ENCODE results near the gene MBLAC1. TPM values are rescaled to one million over a fixed set of nuclear protein-coding genes. Genes with fewer than 3 reads are reported as not detected.

MBLAC1 gene
- total RNA-seq, 1 experiment from 2014 or later: 1.2 TPM

DNA sequence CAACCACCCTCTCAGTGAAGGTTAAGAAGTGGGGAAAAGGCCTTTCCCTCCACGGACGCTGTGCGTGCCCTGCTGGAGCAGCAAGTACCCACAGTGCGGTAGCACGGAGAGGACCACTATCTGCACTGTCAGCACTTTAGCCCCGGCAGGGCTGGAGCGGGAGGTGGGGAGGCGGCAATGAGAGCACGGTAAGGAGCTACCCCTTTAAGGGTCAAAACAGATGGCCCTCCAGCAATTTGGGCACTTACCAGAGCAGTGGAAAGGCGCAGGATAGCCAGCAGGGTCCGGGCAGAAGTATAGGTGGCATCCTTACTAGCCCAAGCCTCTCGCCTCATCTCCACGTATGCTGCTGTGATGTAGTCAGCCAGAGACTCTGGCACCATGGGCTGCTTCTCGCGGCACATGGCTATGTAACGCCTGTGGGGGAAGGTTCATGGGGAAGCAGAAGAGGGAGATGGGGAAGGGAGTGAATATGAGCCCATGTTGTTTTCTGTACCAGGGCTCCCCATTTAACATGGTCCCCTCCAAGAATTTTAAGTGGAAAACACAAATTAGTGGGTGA is 32.8 kb upstream of the MBLAC1 start:
- intact Hi-C loops (cut with micrococcal nuclease; ENCODE audit: unreplicated experiment): no loop called here
- no peak overlapping the region for H3K4me3 Mint-ChIP-seq (ENCODE audit: low read depth, unreplicated experiment)
- no peaks in the 10 kb centered on the region for H3K9me3 Mint-ChIP-seq (ENCODE audit: low read depth, unreplicated experiment)
- no peaks in the 10 kb centered on the region for H3K27me3 Mint-ChIP-seq (ENCODE audit: unreplicated experiment)
- TF ChIP-seq, protein P1, sequence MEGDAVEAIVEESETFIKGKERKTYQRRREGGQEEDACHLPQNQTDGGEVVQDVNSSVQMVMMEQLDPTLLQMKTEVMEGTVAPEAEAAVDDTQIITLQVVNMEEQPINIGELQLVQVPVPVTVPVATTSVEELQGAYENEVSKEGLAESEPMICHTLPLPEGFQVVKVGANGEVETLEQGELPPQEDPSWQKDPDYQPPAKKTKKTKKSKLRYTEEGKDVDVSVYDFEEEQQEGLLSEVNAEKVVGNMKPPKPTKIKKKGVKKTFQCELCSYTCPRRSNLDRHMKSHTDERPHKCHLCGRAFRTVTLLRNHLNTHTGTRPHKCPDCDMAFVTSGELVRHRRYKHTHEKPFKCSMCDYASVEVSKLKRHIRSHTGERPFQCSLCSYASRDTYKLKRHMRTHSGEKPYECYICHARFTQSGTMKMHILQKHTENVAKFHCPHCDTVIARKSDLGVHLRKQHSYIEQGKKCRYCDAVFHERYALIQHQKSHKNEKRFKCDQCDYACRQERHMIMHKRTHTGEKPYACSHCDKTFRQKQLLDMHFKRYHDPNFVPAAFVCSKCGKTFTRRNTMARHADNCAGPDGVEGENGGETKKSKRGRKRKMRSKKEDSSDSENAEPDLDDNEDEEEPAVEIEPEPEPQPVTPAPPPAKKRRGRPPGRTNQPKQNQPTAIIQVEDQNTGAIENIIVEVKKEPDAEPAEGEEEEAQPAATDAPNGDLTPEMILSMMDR (IDR thresholded peaks at IDR 0.05; ENCODE audit: unreplicated experiment): no peak
- no TSS peak for BruUV-seq (replicated peaks)
- H3K27ac Mint-ChIP-seq (ENCODE audit: unreplicated experiment): no peak overlapping the region
- no peak for DNase-seq
- H3K36me3 Mint-ChIP-seq (ENCODE audit: insufficient read depth, unreplicated experiment): peaks cover 91% of the 10 kb centered on the region
- peaks cover 22% of the 10 kb centered on the region for H3K4me1 Mint-ChIP-seq (ENCODE audit: low read depth, unreplicated experiment)
- CTCF ChIA-PET: no interaction called here

DNA sequence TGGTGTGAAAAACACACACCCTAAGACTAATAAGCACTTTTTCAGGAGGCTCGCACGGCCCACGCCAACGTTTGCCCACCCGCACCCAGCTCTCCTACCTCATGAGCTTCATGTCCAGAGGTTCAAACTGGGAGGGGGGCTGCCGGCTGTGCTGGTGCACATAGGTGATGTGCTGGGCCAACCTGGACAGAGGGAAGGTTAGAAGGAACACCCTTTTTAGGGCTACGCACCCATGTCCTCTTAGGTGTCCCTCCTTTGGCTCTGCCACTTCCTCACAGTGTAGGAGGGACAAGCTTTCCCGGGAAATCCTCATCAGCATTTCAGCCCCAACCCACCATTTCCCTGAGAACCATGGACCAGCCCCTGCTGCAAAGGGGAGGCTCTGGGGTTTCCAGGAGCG is 31.5 kb upstream of the MBLAC1 start:
- Mint-ChIP-seq H3K4me3 (ENCODE audit: low read depth, unreplicated experiment) (no peak overlapping the region), H3K9me3 (ENCODE audit: low read depth, unreplicated experiment) (no peaks in the 10 kb centered on the region), H3K27ac (ENCODE audit: unreplicated experiment) (no peak overlapping the region), H3K4me1 (ENCODE audit: low read depth, unreplicated experiment) (peaks cover 14% of the 10 kb centered on the region), H3K27me3 (ENCODE audit: unreplicated experiment) (no peaks in the 10 kb centered on the region), H3K36me3 (ENCODE audit: insufficient read depth, unreplicated experiment) (peaks cover 93% of the 10 kb centered on the region)
- no peak for DNase-seq
- no TSS peak for BruUV-seq (replicated peaks)
- intact Hi-C loops (cut with micrococcal nuclease; ENCODE audit: unreplicated experiment): no loop called here
- CTCF ChIA-PET: no interaction called here
- TF ChIP-seq, protein P1 (IDR thresholded peaks at IDR 0.05; ENCODE audit: unreplicated experiment): no peak

DNA sequence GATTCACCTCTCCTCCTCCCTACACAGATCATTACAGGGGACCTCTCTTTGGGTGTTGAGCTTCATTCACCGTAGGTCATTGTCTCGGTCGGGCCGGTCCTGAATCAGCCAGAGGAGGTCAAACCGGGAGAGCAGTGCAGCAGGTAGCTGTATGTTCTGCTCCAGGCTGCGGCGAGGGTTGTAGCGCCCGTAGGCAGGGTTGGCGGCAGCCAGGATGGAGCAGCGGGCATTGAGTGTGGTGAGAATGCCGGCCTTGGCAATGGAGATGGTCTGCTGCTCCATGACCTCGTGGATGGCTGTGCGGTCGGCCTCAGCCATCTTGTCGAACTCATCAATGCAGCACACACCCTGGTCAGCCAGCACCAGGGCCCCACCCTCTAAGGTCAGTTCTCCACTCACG is 31.1 kb upstream of the MBLAC1 start:
- Mint-ChIP-seq H3K27ac (ENCODE audit: unreplicated experiment) (no peak overlapping the region), H3K36me3 (ENCODE audit: insufficient read depth, unreplicated experiment) (peaks cover 93% of the 10 kb centered on the region), H3K9me3 (ENCODE audit: low read depth, unreplicated experiment) (no peaks in the 10 kb centered on the region), H3K4me1 (ENCODE audit: low read depth, unreplicated experiment) (peaks cover 14% of the 10 kb centered on the region), H3K4me3 (ENCODE audit: low read depth, unreplicated experiment) (no peak overlapping the region), H3K27me3 (ENCODE audit: unreplicated experiment) (no peaks in the 10 kb centered on the region)
- TF ChIP-seq, protein P1 (IDR thresholded peaks at IDR 0.05; ENCODE audit: unreplicated experiment): no peak
- intact Hi-C loops (cut with micrococcal nuclease; ENCODE audit: unreplicated experiment): no loop called here
- no TSS peak for BruUV-seq (replicated peaks)
- no peak for DNase-seq
- CTCF ChIA-PET: no interaction called here

DNA sequence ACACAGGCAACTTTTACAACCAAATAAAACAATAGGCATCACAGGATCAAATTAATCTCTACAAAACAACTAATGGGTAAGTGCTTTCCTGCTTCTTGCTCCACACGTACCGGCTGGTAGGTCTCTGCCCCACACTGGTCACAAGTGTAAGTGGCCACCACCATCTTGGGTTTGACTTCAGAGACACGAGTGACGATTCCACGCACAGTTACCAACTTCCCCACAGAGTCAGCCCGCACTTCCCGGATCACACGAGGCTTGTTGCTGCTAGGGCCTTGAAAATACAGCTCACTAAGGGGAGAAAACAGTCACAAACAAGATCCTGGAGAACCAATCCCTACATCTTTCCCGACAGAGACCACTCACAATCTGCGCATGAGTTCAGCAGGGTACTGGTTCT is 27.9 kb upstream of the MBLAC1 start:
- intact Hi-C loops (cut with micrococcal nuclease; ENCODE audit: unreplicated experiment): no loop called here
- no peak for DNase-seq
- CTCF ChIA-PET: no interaction called here
- H3K36me3 Mint-ChIP-seq (ENCODE audit: insufficient read depth, unreplicated experiment): peaks cover 90% of the 10 kb centered on the region
- no peaks in the 10 kb centered on the region for H3K27me3 Mint-ChIP-seq (ENCODE audit: unreplicated experiment)
- TF ChIP-seq, protein P1 (IDR thresholded peaks at IDR 0.05; ENCODE audit: unreplicated experiment): no peak
- peak overlapping the region; percentile 23 for H3K27ac Mint-ChIP-seq (ENCODE audit: unreplicated experiment)
- H3K9me3 Mint-ChIP-seq (ENCODE audit: low read depth, unreplicated experiment): no peaks in the 10 kb centered on the region
- peak overlapping the region; percentile 90 for H3K4me3 Mint-ChIP-seq (ENCODE audit: low read depth, unreplicated experiment)
- peaks cover 14% of the 10 kb centered on the region for H3K4me1 Mint-ChIP-seq (ENCODE audit: low read depth, unreplicated experiment)
- BruUV-seq (replicated peaks): no TSS peak
